OCI-LY7 (cell line): ENCODE measurements around the gene NALCN. TPM values are rescaled to one million over a fixed set of nuclear protein-coding genes. Genes with fewer than 3 reads are reported as not detected.

Experiments
- BruUV-seq: library from RNA; stranded (reverse); fragments of 400-500 nt; replicated peaks from 2 replicates; lab custom pipeline; 2021; lab: Mats Ljungman, UMichigan
- CTCF ChIA-PET: fragments of 300-600 bp; sonication (Branson Sonifier 250); formaldehyde crosslinking; loops from one replicate; lab custom pipeline; 2022; ENCODE audit warnings: antibody characterized with exemption; ENCODE audit not compliant: unreplicated experiment; lab: Charles Lee
- POLR2A ChIA-PET: fragments of 300-600 bp; sonication (Branson Sonifier 250); formaldehyde crosslinking; loops from one replicate; lab custom pipeline; 2022; ENCODE audit warnings: antibody characterized with exemption; lab: Charles Lee
- DNase-seq: peaks from one replicate; pipeline ENCODE4 v3.0.0-alpha.2; 2015; ENCODE audit warnings: low spot score
- H2AFZ ChIP-seq: fragments of 200-600 bp; sonication (generic), shearing (Covaris generic); 2 replicates; pipeline ENCODE4 v1.6.1; 2014; ENCODE audit warnings: mild to moderate bottlenecking, antibody characterized with exemption, low read length, moderate library complexity
- H3K27ac ChIP-seq: fragments of 200-600 bp; sonication (generic); 2 replicates; pipeline ENCODE4 v1.5.1; 2014; ENCODE audit warnings: mixed run types, low read depth, mild to moderate bottlenecking, moderate library complexity, low read length, inconsistent platforms; ENCODE audit not compliant: poor library complexity, severe bottlenecking
- H3K36me3 ChIP-seq: fragments of 200-600 bp; sonication (generic); 2 replicates; pipeline ENCODE4 v1.6.1; 2014; ENCODE audit warnings: mild to moderate bottlenecking, antibody characterized with exemption, low read length, moderate library complexity, mixed read lengths; ENCODE audit not compliant: insufficient read depth
- H3K4me1 ChIP-seq: fragments of 200-600 bp; sonication (generic); 2 replicates; pipeline ENCODE4 v1.5.1; 2014; ENCODE audit warnings: mild to moderate bottlenecking, low read length; ENCODE audit not compliant: insufficient read depth, poor library complexity, severe bottlenecking
- H3K4me2 ChIP-seq: fragments of 200-600 bp; sonication (generic); 2 replicates; pipeline ENCODE4 v1.6.1; 2014; ENCODE audit warnings: mild to moderate bottlenecking, low read length
- H3K4me3 ChIP-seq: fragments of 200-600 bp; sonication (generic); 2 replicates; pipeline ENCODE4 v1.5.1; 2014; ENCODE audit warnings: mild to moderate bottlenecking, low read depth, low read length; ENCODE audit not compliant: poor library complexity, severe bottlenecking
- H3K79me2 ChIP-seq: fragments of 200-600 bp; sonication (generic); 2 replicates; pipeline ENCODE4 v1.6.1; 2016; ENCODE audit warnings: low read depth, mild to moderate bottlenecking, low read length, moderate library complexity, mixed read lengths; ENCODE audit not compliant: insufficient read depth
- H3K9me2 ChIP-seq: fragments of 200-600 bp; sonication (generic); 2 replicates; pipeline ENCODE4 v1.6.1; 2016; ENCODE audit warnings: mild to moderate bottlenecking, low read length, mixed read lengths; ENCODE audit not compliant: insufficient read depth
- H3K9me3 ChIP-seq: fragments of 200-600 bp; sonication (generic); 2 replicates; pipeline ENCODE4 v1.6.1; 2014; ENCODE audit warnings: mild to moderate bottlenecking, mixed run types, low read length, mixed read lengths
- H4K20me1 ChIP-seq: fragments of 200-600 bp; sonication (generic); 2 replicates; pipeline ENCODE4 v1.6.1; 2014; ENCODE audit warnings: mild to moderate bottlenecking, antibody characterized with exemption, low read length, moderate library complexity, mixed read lengths; ENCODE audit not compliant: insufficient read depth
- CTCF ChIP-seq: fragments of 200-600 bp; sonication (generic); conservative IDR thresholded peaks from 2 replicates; pipeline ENCODE4 v1.5.1; 2014; ENCODE audit warnings: mild to moderate bottlenecking, antibody characterized with exemption, low read length, moderate library complexity, mixed read lengths
- EZH2phosphoT487 ChIP-seq: fragments of 200-600 bp; sonication (generic); IDR thresholded peaks from 2 replicates; pipeline ENCODE4 v1.6.1; 2018; ENCODE audit warnings: low read depth, borderline replicate concordance, mild to moderate bottlenecking, mixed run types, antibody characterized with exemption, low read length, moderate library complexity, mixed read lengths
- intact Hi-C: fragments of 100-400 bp; cut with micrococcal nuclease; formaldehyde crosslinking; loops from one replicate; pipeline ENCODE4 v1.10.0; 2022; ENCODE audit not compliant: unreplicated experiment
- total RNA-seq, 2 experiments: library from RNA; depleted of rRNA in 1 of 2; stranded (reverse); fragments of >200 nt in 1 of 2; shearing (Covaris generic) in 1 of 2; gene quantifications; 2 replicates each; pipeline ENCODE4 v1.2.3, GENCODE V29; 2014 to 2022

NALCN gene
- total RNA-seq, 2 experiments from 2014 or later: not detected

- no peak for DNase-seq
- Histone ChIP-seq H3K9me3 (no peaks in the 10 kb centered on the region), H3K36me3 (no peaks in the 10 kb centered on the region), H3K27ac (no peak overlapping the region), H2AFZ (no peak overlapping the region), H3K4me1 (no peaks in the 10 kb centered on the region), H3K9me2 (no peaks in the 10 kb centered on the region), H4K20me1 (no peaks in the 10 kb centered on the region), H3K4me2 (no peak overlapping the region), H3K79me2 (no peaks in the 10 kb centered on the region), H3K4me3 (no peak overlapping the region)
- CTCF ChIA-PET: no interaction called here
- intact Hi-C loops: no loop called here
- POLR2A ChIA-PET: no interaction called here
- TF ChIP-seq EZH2phosphoT487 (no peak), CTCF (no peak)
- BruUV-seq: no TSS peak
Observed at GRCh38 chr13:101152184-101152583, 264.1 kb downstream of the NALCN start.

- Histone ChIP-seq H3K4me1 (no peaks in the 10 kb centered on the region), H4K20me1 (no peaks in the 10 kb centered on the region), H3K4me2 (no peak overlapping the region), H3K9me2 (no peaks in the 10 kb centered on the region), H3K27ac (no peak overlapping the region), H3K4me3 (no peak overlapping the region), H3K9me3 (no peaks in the 10 kb centered on the region), H3K79me2 (no peaks in the 10 kb centered on the region), H3K36me3 (no peaks in the 10 kb centered on the region), H2AFZ (no peak overlapping the region)
- BruUV-seq: no TSS peak
- intact Hi-C loops: no loop called here
- ChIA-PET POLR2A (no interaction called here), CTCF (no interaction called here)
- no peak for TF ChIP-seq EZH2phosphoT487
- no peak for TF ChIP-seq CTCF
- no peak for DNase-seq
Observed at GRCh38 chr13:101150998-101151397, 265.3 kb downstream of the NALCN start.

- Histone ChIP-seq H3K4me3 (no peak overlapping the region), H3K9me2 (no peaks in the 10 kb centered on the region)
- intact Hi-C loops: loop anchor here (5.0 kb wide), 1 partner anchor 607 kb away; no protein-coding TSS in a partner anchor
Observed at GRCh38 chr13:101149735-101150384, 266.4 kb downstream of the NALCN start.

More at GRCh38 chr13:101149735-101150384, 266.4 kb downstream of the NALCN start:
- TF ChIP-seq CTCF (peak; percentile 16; the same call in 1 of the 2 replicates), EZH2phosphoT487 (no peak)
- H3K4me1 ChIP-seq: no peaks in the 10 kb centered on the region
- no peaks in the 10 kb centered on the region for H3K9me3 ChIP-seq
- ChIA-PET CTCF (no interaction called here), POLR2A (interaction anchor here (0.6 kb wide), 1 partner anchor 186 kb away, joined by 3 read pairs; no protein-coding TSS in a partner anchor)
- H3K79me2 ChIP-seq: no peaks in the 10 kb centered on the region
- no peak overlapping the region for H3K4me2 ChIP-seq
- H3K36me3 ChIP-seq: no peaks in the 10 kb centered on the region
- no peak overlapping the region for H2AFZ ChIP-seq
- no peak overlapping the region for H3K27ac ChIP-seq
- no peaks in the 10 kb centered on the region for H4K20me1 ChIP-seq
- no peak for DNase-seq
- BruUV-seq: no TSS peak
